Mesendoderm (in vitro differentiated cells): ENCODE measurements around the gene SPESP1.

Source experiments
- DNase-seq: peaks from one replicate; pipeline ENCODE4 v3.0.0; 2013
- H2AK5ac ChIP-seq: 2 replicates; pipeline ENCODE4 v1.6.1; 2013; ENCODE audit warnings: low read length, inconsistent platforms
- H2BK120ac ChIP-seq: 2 replicates; pipeline ENCODE4 v1.6.1; 2013; ENCODE audit warnings: low read depth, mild to moderate bottlenecking, low read length, moderate library complexity, mixed read lengths
- H2BK15ac ChIP-seq: replicated peaks from 2 replicates; pipeline ENCODE4 v1.6.1; 2013; ENCODE audit warnings: low read depth, mild to moderate bottlenecking, moderate library complexity
- H2BK5ac ChIP-seq: 2 replicates; pipeline ENCODE4 v1.6.1; 2013; ENCODE audit warnings: low read length, inconsistent platforms
- H3K18ac ChIP-seq: 2 replicates; pipeline ENCODE4 v1.6.1; 2013; ENCODE audit warnings: mild to moderate bottlenecking, low read length, mixed read lengths
- H3K23ac ChIP-seq: one replicate; pipeline ENCODE4 v1.6.1; 2013; ENCODE audit warnings: low read length
- H3K27ac ChIP-seq: 2 replicates; pipeline ENCODE4 v1.5.1; 2013; ENCODE audit warnings: low read depth, mild to moderate bottlenecking, inconsistent platforms, low read length, moderate library complexity
- H3K27me3 ChIP-seq: 2 replicates; pipeline ENCODE4 v1.6.1; 2013; ENCODE audit warnings: low read length, control low read depth, mild to moderate bottlenecking, inconsistent platforms; ENCODE audit not compliant: insufficient read depth, poor library complexity
- H3K36me3 ChIP-seq: 2 replicates; pipeline ENCODE4 v1.6.1; 2013; ENCODE audit warnings: low read length, inconsistent platforms; ENCODE audit not compliant: control insufficient read depth, insufficient read depth
- H3K4ac ChIP-seq: one replicate; pipeline ENCODE4 v1.6.1; 2013; ENCODE audit warnings: low read depth, mild to moderate bottlenecking, low read length, moderate library complexity
- H3K4me1 ChIP-seq: 2 replicates; pipeline ENCODE4 v1.6.1; 2013; ENCODE audit warnings: low read depth, low read length, inconsistent platforms; ENCODE audit not compliant: control insufficient read depth
- H3K4me2 ChIP-seq: 2 replicates; pipeline ENCODE4 v1.6.1; 2013; ENCODE audit warnings: low read length
- H3K4me3 ChIP-seq: 2 replicates; pipeline ENCODE4 v1.5.1; 2013; ENCODE audit warnings: mild to moderate bottlenecking, low read length
- H3K56ac ChIP-seq: one replicate; pipeline ENCODE4 v1.6.1; 2013; ENCODE audit warnings: low read length
- H3K79me1 ChIP-seq: 2 replicates; pipeline ENCODE4 v1.6.1; 2013; ENCODE audit warnings: low read length, inconsistent platforms
- H3K79me2 ChIP-seq: 2 replicates; pipeline ENCODE4 v1.6.1; 2013; ENCODE audit warnings: mild to moderate bottlenecking, low read length; ENCODE audit not compliant: control insufficient read depth, insufficient read depth
- H3K9ac ChIP-seq: 2 replicates; pipeline ENCODE4 v1.6.1; 2013; ENCODE audit warnings: low read length, inconsistent platforms
- H4K5ac ChIP-seq: one replicate; pipeline ENCODE4 v1.6.1; 2013; ENCODE audit warnings: low read length
- H4K8ac ChIP-seq: one replicate; pipeline ENCODE4 v1.6.1; 2013; ENCODE audit warnings: low read depth, mild to moderate bottlenecking, control low read depth, low read length, moderate library complexity
- WGBS: extraction: QIAGEN DNeasy Blood & Tissue Kit; methylation state at CpG from one replicate; pipeline ENCODE4 v1.1.7; 2013; ENCODE audit warnings: low lambda C conversion rate, missing lambda C conversion rate; ENCODE audit not compliant: insufficient coverage; ENCODE audit errors: extremely low coverage; 5-methylcytosine and 5-hydroxymethylcytosine counted together

The SPESP1 gene

GRCh38 chr15:68984586-68984985 lies 54.3 kb downstream of the SPESP1 start:
- Histone ChIP-seq H3K79me1 (no peaks in the 10 kb centered on the region), H4K8ac (no peak overlapping the region), H3K4me1 (no peaks in the 10 kb centered on the region), H2BK120ac (no peak overlapping the region), H2AK5ac (no peak overlapping the region), H2BK15ac (no peak overlapping the region), H2BK5ac (no peak overlapping the region), H4K5ac (no peak overlapping the region), H3K9ac (no peak overlapping the region), H3K4me3 (no peak overlapping the region), H3K4me2 (no peak overlapping the region), H3K79me2 (no peaks in the 10 kb centered on the region), H3K36me3 (no peaks in the 10 kb centered on the region), H3K27ac (no peak overlapping the region), H3K23ac (no peak overlapping the region), H3K18ac (no peak overlapping the region), H3K27me3 (no peaks in the 10 kb centered on the region), H3K56ac (no peak overlapping the region), H3K4ac (no peak overlapping the region)
- WGBS, result no CpG with 5 or more reads among the region's 3 CpGs
- DNase-seq, result no peak

- H3K27ac ChIP-seq, result no peak overlapping the region
- no peaks in the 10 kb centered on the region for H3K27me3 ChIP-seq
- no peak overlapping the region for H3K18ac ChIP-seq
- no peak overlapping the region for H2BK5ac ChIP-seq
- no peak overlapping the region for H2AK5ac ChIP-seq
- no peak overlapping the region for H3K4me2 ChIP-seq
- H2BK15ac ChIP-seq, result no peak overlapping the region
- H3K9ac ChIP-seq, result no peak overlapping the region
- H3K79me2 ChIP-seq, result no peaks in the 10 kb centered on the region
- no peak for DNase-seq
- H3K23ac ChIP-seq, result no peak overlapping the region
- H3K56ac ChIP-seq, result no peak overlapping the region
- H3K79me1 ChIP-seq, result no peaks in the 10 kb centered on the region
- H3K4me3 ChIP-seq, result no peak overlapping the region
- no peak overlapping the region for H4K5ac ChIP-seq
- H3K4ac ChIP-seq, result no peak overlapping the region
- H4K8ac ChIP-seq, result no peak overlapping the region
- no peaks in the 10 kb centered on the region for H3K4me1 ChIP-seq
- no peak overlapping the region for H2BK120ac ChIP-seq
- no peaks in the 10 kb centered on the region for H3K36me3 ChIP-seq
- no CpG with 5 or more reads among the region's 5 CpGs for WGBS
Observed at GRCh38 chr15:68985361-68985891, 55.1 kb downstream of the SPESP1 start.

GRCh38 chr15:68986322-68986721 lies 56.0 kb downstream of the SPESP1 start:
- Histone ChIP-seq H3K56ac (no peak overlapping the region), H3K36me3 (no peaks in the 10 kb centered on the region), H3K4ac (no peak overlapping the region), H2BK120ac (no peak overlapping the region), H3K23ac (no peak overlapping the region), H3K18ac (no peak overlapping the region), H2BK15ac (no peak overlapping the region), H4K8ac (no peak overlapping the region), H3K4me3 (no peak overlapping the region), H2AK5ac (no peak overlapping the region), H3K27ac (no peak overlapping the region), H3K9ac (no peak overlapping the region), H2BK5ac (no peak overlapping the region), H3K79me2 (no peaks in the 10 kb centered on the region), H3K4me2 (no peak overlapping the region), H4K5ac (no peak overlapping the region), H3K27me3 (no peaks in the 10 kb centered on the region), H3K4me1 (peaks cover 2% of the 10 kb centered on the region), H3K79me1 (no peaks in the 10 kb centered on the region)
- DNase-seq, result no peak
- no CpG with 5 or more reads among the region's 5 CpGs for WGBS

DNA sequence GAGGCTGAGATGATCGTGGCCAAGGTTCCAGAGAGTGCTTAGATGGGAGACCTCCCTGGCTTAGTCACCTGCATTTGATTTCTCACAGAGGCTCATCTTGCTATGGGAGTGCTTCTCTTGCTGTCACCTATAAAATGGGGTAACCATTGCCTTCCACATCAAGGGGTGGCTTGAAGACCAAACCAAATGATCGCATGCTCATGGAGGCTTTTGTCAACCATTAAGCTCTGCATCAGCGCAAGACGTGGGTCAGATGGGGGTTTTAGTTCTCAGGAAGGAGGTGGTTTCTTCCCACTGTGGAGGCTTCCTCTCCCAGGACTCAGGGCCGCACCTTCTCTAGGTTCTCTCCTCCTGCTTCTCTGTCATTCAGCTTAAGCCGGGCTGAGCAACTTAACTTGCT lies 56.8 kb downstream of the SPESP1 start:
- Histone ChIP-seq H3K36me3 (no peaks in the 10 kb centered on the region), H3K4me1 (peaks cover 2% of the 10 kb centered on the region), H3K4me2 (no peak overlapping the region), H3K56ac (no peak overlapping the region), H3K9ac (no peak overlapping the region), H3K27me3 (no peaks in the 10 kb centered on the region), H3K23ac (no peak overlapping the region), H2BK120ac (no peak overlapping the region), H3K79me1 (no peaks in the 10 kb centered on the region), H2AK5ac (no peak overlapping the region), H4K5ac (no peak overlapping the region), H3K4ac (no peak overlapping the region), H3K27ac (no peak overlapping the region), H3K18ac (no peak overlapping the region), H2BK15ac (no peak overlapping the region), H3K4me3 (no peak overlapping the region), H4K8ac (no peak overlapping the region), H3K79me2 (no peaks in the 10 kb centered on the region), H2BK5ac (no peak overlapping the region)
- DNase-seq, result no peak
- WGBS, result no CpG with 5 or more reads among the region's 6 CpGs

GRCh38 chr15:68987676-68988075 lies 57.4 kb downstream of the SPESP1 start:
- H3K79me1 ChIP-seq, result no peaks in the 10 kb centered on the region
- H3K56ac ChIP-seq, result no peak overlapping the region
- no peak overlapping the region for H3K4me3 ChIP-seq
- H3K4me1 ChIP-seq, result peaks cover 2% of the 10 kb centered on the region
- H3K79me2 ChIP-seq, result no peaks in the 10 kb centered on the region
- H3K23ac ChIP-seq, result no peak overlapping the region
- WGBS, result no CpG with 5 or more reads among the region's 1 CpG
- no peak overlapping the region for H2BK15ac ChIP-seq
- DNase-seq, result no peak
- H4K8ac ChIP-seq, result no peak overlapping the region
- H3K9ac ChIP-seq, result no peak overlapping the region
- H3K27me3 ChIP-seq, result no peaks in the 10 kb centered on the region
- H2BK5ac ChIP-seq, result no peak overlapping the region
- H3K4ac ChIP-seq, result no peak overlapping the region
- H2BK120ac ChIP-seq, result no peak overlapping the region
- H3K4me2 ChIP-seq, result no peak overlapping the region
- H3K36me3 ChIP-seq, result no peaks in the 10 kb centered on the region
- no peak overlapping the region for H2AK5ac ChIP-seq
- no peak overlapping the region for H3K18ac ChIP-seq
- H3K27ac ChIP-seq, result no peak overlapping the region
- no peak overlapping the region for H4K5ac ChIP-seq

DNA sequence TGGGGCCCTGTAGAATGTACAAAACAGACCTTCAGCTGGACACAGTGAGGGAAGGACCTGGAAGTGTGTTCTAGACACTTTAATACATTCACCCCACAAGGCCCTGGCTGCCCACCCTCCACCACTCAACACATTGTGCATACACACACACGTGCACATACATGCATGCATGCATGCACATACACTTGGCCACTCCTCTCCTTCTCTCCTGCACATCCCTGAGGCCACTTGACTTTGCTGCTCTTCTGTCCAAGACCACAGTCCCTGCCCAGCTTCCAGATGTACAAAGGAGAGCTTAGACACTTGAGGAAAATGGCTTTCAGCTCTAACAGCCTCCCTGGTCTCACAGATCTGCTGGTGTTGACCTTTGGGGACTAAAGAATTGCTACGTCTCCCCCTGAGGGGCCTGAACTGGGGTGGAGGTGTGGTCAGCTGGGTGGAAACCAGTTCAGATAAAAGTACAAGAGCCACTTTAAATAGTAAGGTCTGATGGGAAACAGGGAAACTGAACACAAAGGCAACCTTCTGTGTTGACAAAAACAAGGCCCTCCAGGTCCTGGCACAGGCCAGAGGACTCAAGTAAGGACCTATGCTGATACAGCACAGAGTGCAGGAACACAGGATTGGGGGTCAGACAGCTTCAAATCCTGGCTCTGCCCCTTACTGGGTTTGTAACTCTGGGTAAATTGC lies 59.4 kb downstream of the SPESP1 start:
- H3K79me1 ChIP-seq, result no peaks in the 10 kb centered on the region
- H3K23ac ChIP-seq, result no peak overlapping the region
- no peak overlapping the region for H3K4ac ChIP-seq
- no peak overlapping the region for H4K8ac ChIP-seq
- H3K79me2 ChIP-seq, result no peaks in the 10 kb centered on the region
- no peaks in the 10 kb centered on the region for H3K36me3 ChIP-seq
- H3K4me3 ChIP-seq, result no peak overlapping the region
- no peak overlapping the region for H3K56ac ChIP-seq
- DNase-seq, result no peak
- no peak overlapping the region for H4K5ac ChIP-seq
- H2BK120ac ChIP-seq, result no peak overlapping the region
- no peak overlapping the region for H3K9ac ChIP-seq
- peaks cover 2% of the 10 kb centered on the region for H3K4me1 ChIP-seq
- H2AK5ac ChIP-seq, result no peak overlapping the region
- no peak overlapping the region for H3K4me2 ChIP-seq
- no peak overlapping the region for H2BK15ac ChIP-seq
- WGBS, result no CpG with 5 or more reads among the region's 2 CpGs
- no peak overlapping the region for H3K18ac ChIP-seq
- no peak overlapping the region for H3K27ac ChIP-seq
- H2BK5ac ChIP-seq, result no peak overlapping the region
- H3K27me3 ChIP-seq, result no peaks in the 10 kb centered on the region
